BJ (cell line): ENCODE data around the gene IGFN1. TPM values are rescaled to one million over a fixed set of nuclear protein-coding genes. Genes with fewer than 3 reads are reported as not detected.
A peak's percentile ranks its signal among the peaks of the same experiment; 100 is the strongest.

Experiments used
- CTCF ChIA-PET: fragments of 350-600 bp; formaldehyde crosslinking; extraction: SDS; loops from one replicate; lab custom pipeline; 2021; ENCODE audit warnings: antibody characterized with exemption, inconsistent platforms; lab: Yijun Ruan, JAX
- POLR2A ChIA-PET: fragments of 300-600 bp; sonication (Branson Sonifier 250); formaldehyde crosslinking; extraction: SDS; loops from one replicate; lab custom pipeline; 2021; ENCODE audit warnings: antibody characterized with exemption; lab: Charles Lee
- DNase-seq: peaks from one replicate; pipeline ENCODE4 v3.0.0-alpha.2; 2011; ENCODE audit warnings: low read depth
- H3K27me3 ChIP-seq: 2 replicates; pipeline ENCODE4 v1.6.0; 2011; ENCODE audit warnings: low read length; ENCODE audit not compliant: control insufficient read depth, insufficient read depth
- H3K36me3 ChIP-seq: 2 replicates; pipeline ENCODE4 v1.5.1; 2011; ENCODE audit warnings: low read length; ENCODE audit not compliant: control insufficient read depth, insufficient read depth
- H3K4me3 ChIP-seq: 2 replicates; pipeline ENCODE4 v1.5.1; 2011; ENCODE audit warnings: low read depth, mild to moderate bottlenecking, control low read depth, low read length
- CTCF ChIP-seq: IDR thresholded peaks from 2 replicates; pipeline ENCODE4 v1.5.1; 2011; ENCODE audit warnings: low read depth, mild to moderate bottlenecking, control low read depth, inconsistent platforms, low read length, moderate library complexity; ENCODE audit not compliant: insufficient read depth
- polyA plus RNA-seq: library from polyadenylated mRNA; depleted of rRNA; stranded (reverse); fragments of >200 nt; gene quantifications from 2 replicates; pipeline ENCODE4 v1.2.3, GENCODE V29; 2011

IGFN1 gene
- polyA plus RNA-seq, 1 experiment = not detected

- Histone ChIP-seq H3K27me3 (no peaks in the 10 kb centered on the region), H3K36me3 (no peaks in the 10 kb centered on the region), H3K4me3 (no peak overlapping the region)
- DNase-seq = no peak
- ChIA-PET POLR2A (no interaction called here), CTCF (interaction anchor here (2.2 to 7.6 kb wide), 3 partner anchors 10 to 98 kb away, joined by 9 to 60 read pairs (median 48); no protein-coding TSS in a partner anchor)
- no peak for TF ChIP-seq CTCF
Observed at GRCh38 chr1:201264554-201264953, 73.9 kb downstream of the IGFN1 start.

DNA sequence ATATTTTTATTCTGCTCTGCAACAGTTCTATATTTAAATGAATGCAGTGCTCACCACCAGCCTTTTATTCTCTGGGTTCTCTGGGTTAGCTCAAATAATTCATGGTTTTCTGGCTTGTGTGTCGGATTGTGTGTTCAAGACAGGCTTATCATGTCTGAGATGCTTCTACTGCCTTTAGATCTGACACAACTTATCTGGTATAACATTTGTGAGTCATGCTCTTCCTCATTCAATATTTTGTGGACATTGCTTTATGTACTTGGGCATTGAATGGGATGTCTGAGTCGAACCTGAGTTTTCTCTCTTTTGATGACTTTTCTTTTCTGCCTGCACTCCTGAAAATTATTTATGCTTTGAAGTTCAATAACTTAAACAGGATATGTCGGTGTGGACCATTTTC, 75.1 kb downstream of the IGFN1 start:
- TF ChIP-seq CTCF = no peak
- H3K27me3 ChIP-seq = no peaks in the 10 kb centered on the region
- POLR2A ChIA-PET = no interaction called here
- CTCF ChIA-PET = interaction anchor here (2.1 to 7.6 kb wide), 4 partner anchors 11 to 96 kb away, joined by 6 to 60 read pairs (median 12); no protein-coding TSS in a partner anchor
- H3K4me3 ChIP-seq = no peak overlapping the region
- DNase-seq = no peak
- H3K36me3 ChIP-seq = no peaks in the 10 kb centered on the region

DNA sequence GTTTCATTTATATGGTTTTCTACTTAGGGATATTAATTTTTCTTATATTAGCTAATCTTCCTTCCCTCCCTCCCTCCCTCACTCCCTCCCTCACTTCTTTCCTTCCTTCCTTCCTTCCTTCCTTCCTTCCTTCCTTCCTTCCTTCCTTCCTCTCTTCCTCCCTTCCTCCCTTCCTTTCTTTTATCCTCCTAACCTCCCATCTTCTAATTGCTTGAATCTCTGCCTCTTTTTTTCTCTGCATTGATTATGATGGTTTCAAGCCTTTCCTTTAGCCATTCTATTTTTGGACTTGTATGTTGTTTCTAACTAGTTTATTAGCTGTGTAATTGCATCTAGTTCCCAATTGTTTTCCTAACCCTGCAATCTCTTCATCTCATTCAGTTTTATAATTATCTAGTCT, 75.7 kb downstream of the IGFN1 start:
- CTCF ChIA-PET = interaction anchor here (1.2 to 2.6 kb wide), 5 partner anchors 12 to 96 kb away, joined by 3 to 13 read pairs (median 6); no protein-coding TSS in a partner anchor
- no peak for DNase-seq
- POLR2A ChIA-PET = no interaction called here

DNA sequence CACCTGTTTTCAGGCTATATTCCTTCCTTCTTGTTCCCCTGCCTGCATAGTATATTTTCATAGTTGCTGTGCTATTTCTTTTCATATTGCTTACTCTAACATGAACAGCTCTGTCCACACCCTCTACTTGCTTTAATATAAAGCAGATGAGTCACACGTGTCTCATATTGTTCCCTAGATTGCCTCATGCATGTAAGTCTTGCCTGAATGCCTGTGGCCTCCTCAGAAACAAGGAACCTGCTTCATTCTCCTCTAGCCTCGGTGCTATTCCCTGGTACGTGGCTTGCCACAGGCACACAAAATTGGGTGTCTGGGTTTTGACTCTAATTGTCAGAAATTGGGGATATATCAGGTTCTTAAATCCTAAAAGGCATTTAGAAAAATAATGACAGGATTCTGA, 76.2 kb downstream of the IGFN1 start:
- POLR2A ChIA-PET = interaction anchor here (0.6 kb wide), 1 partner anchor 41 kb away, joined by 3 read pairs; no protein-coding TSS in a partner anchor
- DNase-seq = peak; percentile 64

More for the DNA sequence above, 75.7 kb downstream of the IGFN1 start:
- Histone ChIP-seq H3K4me3 (no peak overlapping the region), H3K36me3 (no peaks in the 10 kb centered on the region), H3K27me3 (no peaks in the 10 kb centered on the region)
- no peak for TF ChIP-seq CTCF

More for the DNA sequence above, 76.2 kb downstream of the IGFN1 start:
- no peaks in the 10 kb centered on the region for H3K27me3 ChIP-seq
- TF ChIP-seq CTCF = no peak
- CTCF ChIA-PET = interaction anchor here (1.2 to 2.6 kb wide), 5 partner anchors 12 to 95 kb away, joined by 3 to 13 read pairs (median 6); no protein-coding TSS in a partner anchor
- no peaks in the 10 kb centered on the region for H3K36me3 ChIP-seq
- H3K4me3 ChIP-seq = no peak overlapping the region
